PC-3 (cell line): ENCODE results near the gene KLK8. TPM values are rescaled to one million over a fixed set of nuclear protein-coding genes. Genes with fewer than 3 reads are reported as not detected.

Source experiments
- ATAC-seq: fragments of 200-7000 bp; cut with Tn5 transposase; 2 replicates; pipeline ENCODE4 v1.9.1; 2020; ENCODE audit warnings: mild to moderate bottlenecking, moderate library complexity
- BruUV-seq: library from RNA; stranded (reverse); fragments of 400-500 nt; replicated peaks from 2 replicates; lab custom pipeline; 2021; lab: Mats Ljungman, UMichigan
- CTCF ChIA-PET: fragments of 300-600 bp; sonication (Branson Sonifier 250); formaldehyde crosslinking; loops from one replicate; lab custom pipeline; 2022; ENCODE audit warnings: antibody characterized with exemption; lab: Charles Lee
- POLR2A ChIA-PET: fragments of 300-600 bp; sonication (Branson Sonifier 250); formaldehyde crosslinking; loops from one replicate; lab custom pipeline; 2022; ENCODE audit warnings: antibody characterized with exemption; ENCODE audit not compliant: unreplicated experiment; lab: Charles Lee
- DNase-seq: peaks from one replicate; pipeline ENCODE4 v3.0.0-alpha.2; 2015
- H2AFZ ChIP-seq: fragments of 300-600 bp; sonication (generic); 2 replicates; pipeline ENCODE4 v1.6.0; 2016; ENCODE audit warnings: antibody characterized with exemption, low read length
- H3F3A ChIP-seq: fragments of 300-600 bp; sonication (generic); one replicate; pipeline ENCODE4 v1.6.0; 2017; ENCODE audit warnings: antibody characterized with exemption, low read length, control low read depth, mild to moderate bottlenecking; ENCODE audit not compliant: unreplicated experiment
- H3K27ac ChIP-seq: fragments of 300-600 bp; sonication (generic); 2 replicates; pipeline ENCODE4 v1.5.1; 2016; ENCODE audit warnings: mild to moderate bottlenecking, low read length
- H3K27me3 ChIP-seq: fragments of 300-600 bp; sonication (generic); 2 replicates; pipeline ENCODE4 v1.6.1; 2016; ENCODE audit warnings: low read length, mixed read lengths
- H3K36me3 ChIP-seq: fragments of 300-600 bp; sonication (generic); 2 replicates; pipeline ENCODE4 v1.6.1; 2016; ENCODE audit warnings: low read depth, mixed run types, low read length, mixed read lengths
- H3K4me1 ChIP-seq: fragments of 300-600 bp; sonication (generic); 2 replicates; pipeline ENCODE4 v1.5.1; 2016; ENCODE audit warnings: low read length; ENCODE audit not compliant: insufficient read depth
- H3K4me2 ChIP-seq: fragments of 300-600 bp; sonication (generic); 2 replicates; pipeline ENCODE4 v1.6.0; 2016; ENCODE audit warnings: low read length
- H3K4me3 ChIP-seq: fragments of 300-600 bp; sonication (generic); 2 replicates; pipeline ENCODE4 v1.5.1; 2016; ENCODE audit warnings: mild to moderate bottlenecking, low read length, mixed read lengths
- H3K79me2 ChIP-seq: fragments of 300-600 bp; sonication (generic); 2 replicates; pipeline ENCODE4 v1.6.1; 2017; ENCODE audit warnings: low read length, mixed read lengths
- H3K9ac ChIP-seq: fragments of 300-600 bp; sonication (generic); 2 replicates; pipeline ENCODE4 v1.6.0; 2016; ENCODE audit warnings: mild to moderate bottlenecking, low read length
- H3K9me2 ChIP-seq: fragments of 300-600 bp; sonication (generic); replicated peaks from 2 replicates; pipeline ENCODE4 v1.6.1; 2016; ENCODE audit warnings: mixed run types, low read length, mixed read lengths
- H3K9me3 ChIP-seq: fragments of 300-600 bp; sonication (generic); 2 replicates; pipeline ENCODE4 v1.6.1; 2016; ENCODE audit warnings: low read length, mixed read lengths
- H4K20me1 ChIP-seq: fragments of 300-600 bp; sonication (generic); 2 replicates; pipeline ENCODE4 v1.6.1; 2016; ENCODE audit warnings: low read length, mixed read lengths
- EZH2 ChIP-seq: fragments of 300-600 bp; sonication (generic); IDR thresholded peaks from one replicate; pipeline ENCODE4 v1.6.1; 2017; ENCODE audit warnings: antibody characterized with exemption, mild to moderate bottlenecking, low read length; ENCODE audit not compliant: unreplicated experiment
- EZH2phosphoT487 ChIP-seq: fragments of 300-600 bp; sonication (generic); IDR thresholded peaks from 2 replicates; pipeline ENCODE4 v1.6.1; 2018; ENCODE audit warnings: mild to moderate bottlenecking, antibody characterized with exemption, low read length, borderline replicate concordance
- intact Hi-C: fragments of 100-400 bp; cut with micrococcal nuclease; formaldehyde crosslinking; loops from 2 replicates; pipeline ENCODE4 v1.9.0; 2023
- total RNA-seq: library from RNA; depleted of rRNA; stranded (reverse); fragments of >200 nt; gene quantifications from 2 replicates; pipeline ENCODE4 v1.2.3, GENCODE V29; 2014
- TF ChIP-seq, protein P1 (sequence below): fragments of 300-600 bp; sonication (generic); conservative IDR thresholded peaks from 2 replicates; pipeline ENCODE4 v1.5.1; 2017; ENCODE audit warnings: antibody characterized with exemption, low read depth, mild to moderate bottlenecking, low read length

Gene KLK8
- total RNA-seq, 1 experiment from 2014 or later, result 2.3 TPM

GRCh38 chr19:51025401-51025800 is 24.0 kb upstream of the KLK8 start:
- Histone ChIP-seq H3K9me2 (no peaks in the 10 kb centered on the region), H3K27me3 (peaks cover 3% of the 10 kb centered on the region; the same call in 1 of the 2 replicates), H3F3A (no peaks in the 10 kb centered on the region), H3K27ac (no peak overlapping the region), H3K36me3 (no peaks in the 10 kb centered on the region), H3K9ac (no peak overlapping the region), H4K20me1 (no peaks in the 10 kb centered on the region), H2AFZ (no peak overlapping the region), H3K4me3 (no peak overlapping the region), H3K4me2 (no peak overlapping the region), H3K9me3 (no peaks in the 10 kb centered on the region), H3K4me1 (peaks cover 5% of the 10 kb centered on the region), H3K79me2 (no peaks in the 10 kb centered on the region)
- DNase-seq, result no peak
- intact Hi-C loops, result no loop called here
- POLR2A ChIA-PET, result no interaction called here
- TF ChIP-seq EZH2phosphoT487 (no peak), EZH2 (no peak)
- TF ChIP-seq, protein P1, sequence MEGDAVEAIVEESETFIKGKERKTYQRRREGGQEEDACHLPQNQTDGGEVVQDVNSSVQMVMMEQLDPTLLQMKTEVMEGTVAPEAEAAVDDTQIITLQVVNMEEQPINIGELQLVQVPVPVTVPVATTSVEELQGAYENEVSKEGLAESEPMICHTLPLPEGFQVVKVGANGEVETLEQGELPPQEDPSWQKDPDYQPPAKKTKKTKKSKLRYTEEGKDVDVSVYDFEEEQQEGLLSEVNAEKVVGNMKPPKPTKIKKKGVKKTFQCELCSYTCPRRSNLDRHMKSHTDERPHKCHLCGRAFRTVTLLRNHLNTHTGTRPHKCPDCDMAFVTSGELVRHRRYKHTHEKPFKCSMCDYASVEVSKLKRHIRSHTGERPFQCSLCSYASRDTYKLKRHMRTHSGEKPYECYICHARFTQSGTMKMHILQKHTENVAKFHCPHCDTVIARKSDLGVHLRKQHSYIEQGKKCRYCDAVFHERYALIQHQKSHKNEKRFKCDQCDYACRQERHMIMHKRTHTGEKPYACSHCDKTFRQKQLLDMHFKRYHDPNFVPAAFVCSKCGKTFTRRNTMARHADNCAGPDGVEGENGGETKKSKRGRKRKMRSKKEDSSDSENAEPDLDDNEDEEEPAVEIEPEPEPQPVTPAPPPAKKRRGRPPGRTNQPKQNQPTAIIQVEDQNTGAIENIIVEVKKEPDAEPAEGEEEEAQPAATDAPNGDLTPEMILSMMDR, result no peak
- CTCF ChIA-PET, result no interaction called here
- BruUV-seq, result no TSS peak
- ATAC-seq, result no peak

GRCh38 chr19:51024924-51025323 is 23.5 kb upstream of the KLK8 start:
- no TSS peak for BruUV-seq
- DNase-seq, result no peak
- Histone ChIP-seq H4K20me1 (no peaks in the 10 kb centered on the region), H3K4me1 (peaks cover 5% of the 10 kb centered on the region), H3K9ac (no peak overlapping the region), H3K27me3 (peaks cover 3% of the 10 kb centered on the region; the same call in 1 of the 2 replicates), H3K79me2 (no peaks in the 10 kb centered on the region), H3K36me3 (no peaks in the 10 kb centered on the region), H2AFZ (no peak overlapping the region), H3K27ac (no peak overlapping the region), H3K9me3 (no peaks in the 10 kb centered on the region), H3K4me2 (no peak overlapping the region), H3K4me3 (no peak overlapping the region), H3K9me2 (no peaks in the 10 kb centered on the region), H3F3A (no peaks in the 10 kb centered on the region)
- ATAC-seq, result no peak
- TF ChIP-seq EZH2phosphoT487 (no peak), EZH2 (no peak)
- TF ChIP-seq, protein P1, result no peak
- ChIA-PET POLR2A (no interaction called here), CTCF (no interaction called here)
- intact Hi-C loops, result loop anchor here (5.0 kb wide), 1 partner anchor 318 kb away; no protein-coding TSS in a partner anchor

DNA sequence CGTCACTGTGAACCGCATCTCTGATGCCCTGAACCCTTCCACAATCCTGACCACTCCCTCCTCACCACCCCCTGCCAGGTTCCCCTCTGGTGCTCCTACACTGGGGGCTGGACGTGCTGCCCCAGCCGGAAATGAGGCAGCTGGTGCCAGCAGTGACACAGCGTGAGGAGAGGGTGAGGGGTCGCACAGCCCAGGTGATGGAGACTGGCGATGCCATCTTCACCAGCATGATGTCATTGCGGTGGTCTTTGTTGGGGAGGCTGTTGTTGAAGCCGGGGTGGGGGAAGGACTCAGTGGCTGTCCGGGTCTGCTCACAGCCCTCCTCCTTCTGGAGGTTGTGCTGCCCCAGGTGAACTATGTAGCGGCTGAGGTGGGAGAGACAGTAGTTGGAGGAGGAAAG is 22.5 kb upstream of the KLK8 start:
- ChIA-PET CTCF (no interaction called here), POLR2A (no interaction called here)
- no peaks in the 10 kb centered on the region for H3K9me2 ChIP-seq
- ATAC-seq, result no peak
- H3K4me3 ChIP-seq, result no peak overlapping the region
- peaks cover 3% of the 10 kb centered on the region; the same call in 1 of the 2 replicates for H3K27me3 ChIP-seq
- no TSS peak for BruUV-seq
- no peak for DNase-seq
- no peak overlapping the region for H3K4me2 ChIP-seq
- H3K9ac ChIP-seq, result no peak overlapping the region
- peaks cover 8% of the 10 kb centered on the region for H3K4me1 ChIP-seq
- H3F3A ChIP-seq, result no peaks in the 10 kb centered on the region
- H3K27ac ChIP-seq, result no peak overlapping the region
- H3K36me3 ChIP-seq, result no peaks in the 10 kb centered on the region
- intact Hi-C loops, result loop anchor here (5.0 kb wide), 1 partner anchor 317 kb away; no protein-coding TSS in a partner anchor
- no peaks in the 10 kb centered on the region for H3K79me2 ChIP-seq
- H4K20me1 ChIP-seq, result no peaks in the 10 kb centered on the region
- TF ChIP-seq EZH2 (no peak), EZH2phosphoT487 (no peak)
- TF ChIP-seq, protein P1, result no peak
- no peak overlapping the region for H2AFZ ChIP-seq
- H3K9me3 ChIP-seq, result no peaks in the 10 kb centered on the region
